Ishikawa (cell line): ENCODE results near the gene CCNJL.

ENCODE experiments used
- CEBPB ChIP-seq: IDR thresholded peaks from 2 replicates; pipeline ENCODE4 v1.6.1; 2012
- CREB1 ChIP-seq: IDR thresholded peaks from 2 replicates; pipeline ENCODE4 v1.6.1; 2012; ENCODE audit warnings: low read depth
- EGR1 ChIP-seq: IDR thresholded peaks from 2 replicates; pipeline ENCODE4 v1.6.1; 2012
- EP300 ChIP-seq: IDR thresholded peaks from 2 replicates; pipeline ENCODE4 v1.6.1; 2012; ENCODE audit warnings: borderline replicate concordance
- FOXM1 ChIP-seq: IDR thresholded peaks from 2 replicates; pipeline ENCODE4 v1.6.1; 2012; ENCODE audit warnings: low read depth, borderline replicate concordance
- NFIC ChIP-seq: IDR thresholded peaks from 2 replicates; pipeline ENCODE4 v1.6.1; 2012
- RAD21 ChIP-seq: IDR thresholded peaks from 2 replicates; pipeline ENCODE4 v1.6.1; 2012; ENCODE audit warnings: low read depth
- REST ChIP-seq: IDR thresholded peaks from 2 replicates; pipeline ENCODE4 v1.6.1; 2012; ENCODE audit warnings: low read depth, mild to moderate bottlenecking
- TAF1 ChIP-seq: IDR thresholded peaks from 2 replicates; pipeline ENCODE4 v1.6.1; 2012; ENCODE audit warnings: low read depth, mild to moderate bottlenecking
- TCF12 ChIP-seq: IDR thresholded peaks from 2 replicates; pipeline ENCODE4 v1.6.1; 2012; ENCODE audit warnings: low read depth
- TEAD4 ChIP-seq: IDR thresholded peaks from 2 replicates; pipeline ENCODE4 v1.6.1; 2012
- USF1 ChIP-seq: IDR thresholded peaks from 2 replicates; pipeline ENCODE4 v1.6.1; 2012
- YY1 ChIP-seq: IDR thresholded peaks from 2 replicates; pipeline ENCODE4 v1.6.1; 2012; ENCODE audit warnings: low read depth
- ZBTB7A ChIP-seq: IDR thresholded peaks from 2 replicates; pipeline ENCODE4 v1.6.1; 2012; ENCODE audit warnings: low read depth
- TF ChIP-seq, protein P1 (sequence below): IDR thresholded peaks from 2 replicates; pipeline ENCODE4 v1.6.1; 2012

CCNJL gene

DNA sequence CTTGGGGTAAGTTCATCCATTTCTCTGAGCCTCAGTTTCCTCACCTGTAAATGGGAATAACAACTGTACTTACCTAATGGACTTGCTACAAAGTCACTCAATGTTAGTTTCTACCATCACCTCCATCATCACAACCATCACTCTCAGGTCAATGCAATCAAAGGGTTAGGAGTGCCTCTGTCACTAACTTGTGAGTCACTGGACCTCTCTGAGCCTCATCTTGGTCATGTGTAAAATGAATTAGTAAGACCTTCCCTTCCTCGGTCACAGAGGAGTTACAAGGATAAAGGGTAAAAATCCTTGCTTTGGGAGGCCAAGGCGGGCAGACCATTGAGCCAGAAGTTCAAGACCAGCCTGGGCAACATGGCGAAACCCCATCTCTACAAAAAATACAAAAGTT, 70.2 kb downstream of the CCNJL start:
- TF ChIP-seq FOXM1 (no peak), TAF1 (no peak), TCF12 (no peak), EGR1 (no peak), YY1 (no peak), REST (no peak), TEAD4 (no peak), ZBTB7A (no peak), CEBPB (no peak), EP300 (no peak), USF1 (no peak), RAD21 (no peak), NFIC (no peak), CREB1 (no peak)
- TF ChIP-seq, protein P1, sequence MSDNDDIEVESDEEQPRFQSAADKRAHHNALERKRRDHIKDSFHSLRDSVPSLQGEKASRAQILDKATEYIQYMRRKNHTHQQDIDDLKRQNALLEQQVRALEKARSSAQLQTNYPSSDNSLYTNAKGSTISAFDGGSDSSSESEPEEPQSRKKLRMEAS = no peak

DNA sequence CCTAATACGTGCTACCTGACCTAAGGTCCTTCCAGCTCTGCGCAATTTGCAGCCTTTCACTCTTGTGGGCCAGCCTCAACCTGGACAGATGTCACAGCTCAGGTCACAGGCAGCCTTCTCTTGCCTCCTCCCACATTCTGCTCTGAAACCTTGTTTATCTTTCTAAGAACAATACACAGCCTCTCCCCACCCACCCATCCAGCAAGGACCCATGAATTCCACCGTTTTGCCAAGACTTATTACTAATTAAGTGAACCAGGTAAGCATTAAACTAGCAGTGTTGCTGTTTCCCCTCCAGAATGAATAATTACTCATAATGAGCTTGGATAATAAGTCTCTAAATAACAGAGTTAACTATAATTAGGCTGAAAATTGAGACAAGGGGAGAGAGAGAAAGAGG, 72.0 kb downstream of the CCNJL start:
- TF ChIP-seq YY1 = no peak
- no peak for TF ChIP-seq CREB1
- TF ChIP-seq RAD21 = no peak
- TF ChIP-seq FOXM1 = no peak
- TF ChIP-seq TEAD4 = no peak
- TF ChIP-seq EP300 = no peak
- TF ChIP-seq TAF1 = no peak
- TF ChIP-seq EGR1 = no peak
- TF ChIP-seq, protein P1 = no peak
- TF ChIP-seq NFIC = no peak
- TF ChIP-seq REST = no peak
- TF ChIP-seq ZBTB7A = no peak
- TF ChIP-seq USF1 = no peak
- TF ChIP-seq CEBPB = no peak
- TF ChIP-seq TCF12 = no peak

GRCh38 chr5:160237571-160238093, 74.7 kb downstream of the CCNJL start:
- TF ChIP-seq EP300 (no peak), YY1 (no peak), CREB1 (no peak)

GRCh38 chr5:160235731-160236130, 76.6 kb downstream of the CCNJL start:
- TF ChIP-seq ZBTB7A (no peak), EGR1 (no peak), TCF12 (no peak), REST (no peak), FOXM1 (no peak), TAF1 (no peak), CREB1 (no peak), TEAD4 (no peak), USF1 (no peak), CEBPB (no peak)
- TF ChIP-seq, protein P1 = no peak
